HCT116 (cell line): ENCODE results near the gene OR2T33. TPM values are rescaled to one million over a fixed set of nuclear protein-coding genes. Genes with fewer than 3 reads are reported as not detected.
"Not testable (repeated sequence)": the region's sequence is repeated elsewhere in the genome, so short reads cannot be mapped to it uniquely, and the experiment has no call there.

Experiments
- ATAC-seq: fragments of 200-7000 bp; cut with Tn5 transposase; 2 replicates; pipeline ENCODE4 v1.9.1; 2020; ENCODE audit warnings: mild to moderate bottlenecking, moderate library complexity
- BruUV-seq: library from RNA; stranded (reverse); fragments of 400-500 nt; replicated peaks from 2 replicates; lab custom pipeline; 2021; lab: Mats Ljungman, UMichigan
- CTCF ChIA-PET: fragments of 300-600 bp; sonication (Branson Sonifier 250); formaldehyde crosslinking; loops from one replicate; lab custom pipeline; 2021; ENCODE audit warnings: antibody characterized with exemption; lab: Charles Lee
- POLR2A ChIA-PET: fragments of 300-600, 350-600 bp; sonication (Branson Sonifier 250); formaldehyde crosslinking; loops from one replicate; lab custom pipeline; 2021; ENCODE audit warnings: antibody characterized with exemption; lab: Charles Lee
- RAD21 ChIA-PET, 2 experiments: fragments of 300-600 bp; sonication (Branson Sonifier 250); formaldehyde crosslinking; loops; one replicate each; lab custom pipeline; 2023; ENCODE audit warnings: low total read pairs in 2 of 2; ENCODE audit not compliant: uncharacterized antibody in 2 of 2, unreplicated experiment in 2 of 2, low non-redundant PET in 1 of 2; lab: Charles Lee
- DNase-seq: peaks from one replicate; pipeline ENCODE4 v3.0.0-alpha.2; 2010; ENCODE audit warnings: low read depth, low spot score
- H2AFZ ChIP-seq: fragments of 200-600 bp; shearing (Covaris generic), sonication (generic); 2 replicates; pipeline ENCODE4 v1.6.1; 2017; ENCODE audit warnings: low read depth, mixed run types, mixed read lengths, antibody characterized with exemption, low read length; ENCODE audit not compliant: poor library complexity, severe bottlenecking
- H3K27ac ChIP-seq: 2 replicates; pipeline ENCODE4 v1.5.1; 2012; ENCODE audit warnings: low read depth, low read length
- H3K27me3 ChIP-seq: fragments of 200-600 bp; sonication (generic); 2 replicates; pipeline ENCODE4 v1.6.1; 2016; ENCODE audit warnings: mixed run types, low read length, mixed read lengths; ENCODE audit not compliant: insufficient read depth
- H3K36me3 ChIP-seq, 2 experiments: fragments of 200-500 bp in 1 of 2; fragments of 200-600 bp in 1 of 2; sonication (Bioruptor generic) in 1 of 2; sonication (generic) in 1 of 2; 2 replicates each; pipeline versions ENCODE4 v1.5.1 to v1.6.1; 2014 to 2016; ENCODE audit warnings: low read length in 2 of 2, inconsistent platforms in 1 of 2, mixed read lengths in 1 of 2, mixed run types in 1 of 2; ENCODE audit not compliant: insufficient read depth in 2 of 2, control insufficient read depth in 1 of 2
- H3K4me1 ChIP-seq, 2 experiments: fragments of 200-600 bp in 1 of 2; sonication (generic) in 1 of 2; 2 replicates each; pipeline versions ENCODE4 v1.5.1 to v1.6.1; 2012 to 2017; ENCODE audit warnings: low read length in 2 of 2, inconsistent platforms in 1 of 2, mild to moderate bottlenecking in 1 of 2, mixed read lengths in 1 of 2, mixed run types in 1 of 2, moderate library complexity in 1 of 2; ENCODE audit not compliant: insufficient read depth in 2 of 2, control insufficient read depth in 1 of 2
- H3K4me2 ChIP-seq: fragments of 200-600 bp; sonication (generic); 2 replicates; pipeline ENCODE4 v1.6.1; 2017; ENCODE audit warnings: mixed run types, low read length, mixed read lengths
- H3K4me3 ChIP-seq, 2 experiments: fragments of 200-600 bp in 1 of 2; sonication (generic) in 1 of 2; replicated peaks in 1 of 2; 2 replicates each; pipeline ENCODE4 v1.5.1; 2011 to 2016; ENCODE audit warnings: low read length in 2 of 2, control low read depth in 1 of 2, low read depth in 1 of 2, mild to moderate bottlenecking in 1 of 2, mixed read lengths in 1 of 2, mixed run types in 1 of 2
- H3K79me2 ChIP-seq: fragments of 200-600 bp; sonication (generic); 2 replicates; pipeline ENCODE4 v1.6.1; 2017; ENCODE audit warnings: mild to moderate bottlenecking, mixed run types, low read length, moderate library complexity, mixed read lengths; ENCODE audit not compliant: insufficient read depth
- H3K9ac ChIP-seq: fragments of 200-600 bp; sonication (generic); 2 replicates; pipeline ENCODE4 v1.6.1; 2016; ENCODE audit warnings: low read length, mixed read lengths
- H3K9me2 ChIP-seq: fragments of 200-600 bp; sonication (generic), shearing (Covaris generic); 2 replicates; pipeline ENCODE4 v1.6.1; 2017; ENCODE audit warnings: mixed run types, mild to moderate bottlenecking, moderate library complexity; ENCODE audit not compliant: insufficient read depth
- H3K9me3 ChIP-seq, 2 experiments: fragments of 200-500 bp in 1 of 2; fragments of 200-600 bp in 1 of 2; sonication (Bioruptor generic) in 1 of 2; sonication (generic) in 1 of 2; 2 replicates each; pipeline ENCODE4 v1.6.1; 2014 to 2017; ENCODE audit warnings: low read length in 2 of 2, mixed read lengths in 2 of 2, inconsistent platforms in 1 of 2, low read depth in 1 of 2, mild to moderate bottlenecking in 1 of 2, mixed run types in 1 of 2, moderate library complexity in 1 of 2; ENCODE audit not compliant: control insufficient read depth in 1 of 2, insufficient read depth in 1 of 2
- H4K20me1 ChIP-seq: fragments of 200-600 bp; sonication (generic), shearing (Covaris generic); 2 replicates; pipeline ENCODE4 v1.6.1; 2017; ENCODE audit warnings: mixed run types, mild to moderate bottlenecking, moderate library complexity; ENCODE audit not compliant: insufficient read depth
- ELF1 ChIP-seq: IDR thresholded peaks from 2 replicates; pipeline ENCODE4 v1.6.1; 2012; ENCODE audit warnings: low read depth, borderline replicate concordance
- RAD21 ChIP-seq: IDR thresholded peaks from 2 replicates; pipeline ENCODE4 v1.6.1; 2012; ENCODE audit warnings: low read depth, mild to moderate bottlenecking
- intact Hi-C: fragments of 100-400 bp; cut with micrococcal nuclease; formaldehyde crosslinking; loops from 2 replicates; pipeline ENCODE4 v1.10.0; 2022
- total RNA-seq: library from RNA; stranded (reverse); gene quantifications from one replicate; pipeline ENCODE4 v1.2.1, GENCODE V29; 2021; ENCODE audit not compliant: unreplicated experiment
- TF ChIP-seq, protein P1 (sequence below): IDR thresholded peaks from 2 replicates; pipeline ENCODE4 v1.6.1; 2011; ENCODE audit warnings: mild to moderate bottlenecking, low read length, moderate library complexity; ENCODE audit not compliant: insufficient replicate concordance; ENCODE audit errors: extremely low read depth
- TF ChIP-seq, protein P2 (sequence below), 3 experiments: fragments of 200-600 bp in 1 of 3; sonication (generic) in 1 of 3; IDR thresholded peaks in 2 of 3; conservative IDR thresholded peaks in 1 of 3; 2 replicates each; pipeline ENCODE4 v1.5.1; 2012 to 2017; ENCODE audit warnings: low read depth in 2 of 3, low read length in 2 of 3, antibody characterized with exemption in 1 of 3, borderline replicate concordance in 1 of 3, control low read depth in 1 of 3, mild to moderate bottlenecking in 1 of 3, mixed read lengths in 1 of 3, mixed run types in 1 of 3, moderate library complexity in 1 of 3; ENCODE audit not compliant: insufficient read depth in 1 of 3

The OR2T33 gene
- total RNA-seq, 1 experiment from 2014 or later: not detected

DNA sequence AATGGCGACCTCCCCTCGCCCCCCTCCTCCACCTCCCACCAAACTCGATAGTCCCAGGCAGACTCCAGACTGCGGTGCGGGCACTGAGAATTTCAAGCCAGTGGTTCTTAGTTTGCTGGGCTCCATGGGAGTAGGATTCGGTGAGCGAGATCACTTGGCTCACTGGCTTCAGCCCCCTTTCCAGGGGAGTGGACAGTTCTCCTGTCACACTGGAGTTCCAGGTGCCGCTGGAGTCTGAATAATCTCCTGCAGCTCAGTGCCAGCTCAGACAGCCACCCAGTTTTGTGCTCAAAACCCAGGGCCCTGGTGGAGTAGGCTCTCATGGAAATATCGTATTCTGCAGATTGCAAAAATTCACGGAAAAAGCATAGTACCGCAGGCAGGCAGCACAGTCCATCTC, 39.0 kb upstream of the OR2T33 start (continued):
- TF ChIP-seq, protein P1, sequence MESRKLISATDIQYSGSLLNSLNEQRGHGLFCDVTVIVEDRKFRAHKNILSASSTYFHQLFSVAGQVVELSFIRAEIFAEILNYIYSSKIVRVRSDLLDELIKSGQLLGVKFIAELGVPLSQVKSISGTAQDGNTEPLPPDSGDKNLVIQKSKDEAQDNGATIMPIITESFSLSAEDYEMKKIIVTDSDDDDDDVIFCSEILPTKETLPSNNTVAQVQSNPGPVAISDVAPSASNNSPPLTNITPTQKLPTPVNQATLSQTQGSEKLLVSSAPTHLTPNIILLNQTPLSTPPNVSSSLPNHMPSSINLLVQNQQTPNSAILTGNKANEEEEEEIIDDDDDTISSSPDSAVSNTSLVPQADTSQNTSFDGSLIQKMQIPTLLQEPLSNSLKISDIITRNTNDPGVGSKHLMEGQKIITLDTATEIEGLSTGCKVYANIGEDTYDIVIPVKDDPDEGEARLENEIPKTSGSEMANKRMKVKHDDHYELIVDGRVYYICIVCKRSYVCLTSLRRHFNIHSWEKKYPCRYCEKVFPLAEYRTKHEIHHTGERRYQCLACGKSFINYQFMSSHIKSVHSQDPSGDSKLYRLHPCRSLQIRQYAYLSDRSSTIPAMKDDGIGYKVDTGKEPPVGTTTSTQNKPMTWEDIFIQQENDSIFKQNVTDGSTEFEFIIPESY: no peak
- TF ChIP-seq RAD21 (no peak), ELF1 (no peak)
- TF ChIP-seq, protein P2, sequence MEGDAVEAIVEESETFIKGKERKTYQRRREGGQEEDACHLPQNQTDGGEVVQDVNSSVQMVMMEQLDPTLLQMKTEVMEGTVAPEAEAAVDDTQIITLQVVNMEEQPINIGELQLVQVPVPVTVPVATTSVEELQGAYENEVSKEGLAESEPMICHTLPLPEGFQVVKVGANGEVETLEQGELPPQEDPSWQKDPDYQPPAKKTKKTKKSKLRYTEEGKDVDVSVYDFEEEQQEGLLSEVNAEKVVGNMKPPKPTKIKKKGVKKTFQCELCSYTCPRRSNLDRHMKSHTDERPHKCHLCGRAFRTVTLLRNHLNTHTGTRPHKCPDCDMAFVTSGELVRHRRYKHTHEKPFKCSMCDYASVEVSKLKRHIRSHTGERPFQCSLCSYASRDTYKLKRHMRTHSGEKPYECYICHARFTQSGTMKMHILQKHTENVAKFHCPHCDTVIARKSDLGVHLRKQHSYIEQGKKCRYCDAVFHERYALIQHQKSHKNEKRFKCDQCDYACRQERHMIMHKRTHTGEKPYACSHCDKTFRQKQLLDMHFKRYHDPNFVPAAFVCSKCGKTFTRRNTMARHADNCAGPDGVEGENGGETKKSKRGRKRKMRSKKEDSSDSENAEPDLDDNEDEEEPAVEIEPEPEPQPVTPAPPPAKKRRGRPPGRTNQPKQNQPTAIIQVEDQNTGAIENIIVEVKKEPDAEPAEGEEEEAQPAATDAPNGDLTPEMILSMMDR (IDR thresholded peaks at IDR 0.05 in 2 of 3, conservative IDR thresholded peaks at IDR 0.05 in 1 of 3; ENCODE audit: borderline replicate concordance in 1 of 3, insufficient read depth in 1 of 3, low read depth in 2 of 3, low read length in 2 of 3): no peak

DNA sequence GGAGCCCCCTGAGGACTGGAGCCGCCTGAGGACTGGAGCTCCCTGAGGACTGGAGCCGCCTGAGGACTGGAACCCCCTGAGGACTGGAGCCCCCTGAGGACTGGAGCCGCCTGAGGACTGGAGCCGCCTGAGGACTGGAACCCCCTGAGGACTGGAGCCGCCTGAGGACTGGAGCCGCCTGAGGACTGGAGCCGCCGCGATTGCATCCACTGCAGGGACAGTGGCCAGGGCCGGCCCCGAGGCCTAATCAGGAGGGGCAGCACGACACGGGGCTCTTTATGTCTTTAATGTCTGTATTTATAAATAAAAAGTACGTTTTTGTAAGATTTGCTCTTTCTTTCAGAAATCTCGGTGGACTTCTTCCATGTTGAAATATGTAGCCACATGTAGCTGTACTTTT, 29.0 kb upstream of the OR2T33 start:
- H3K27me3 ChIP-seq, H4K20me1 ChIP-seq, ATAC-seq, H3K36me3 ChIP-seq, H3K9ac ChIP-seq, H3K4me2 ChIP-seq, intact Hi-C loops, BruUV-seq, H3K9me2 ChIP-seq, POLR2A ChIA-PET, CTCF ChIA-PET, H3K4me3 ChIP-seq, RAD21 ChIA-PET, H2AFZ ChIP-seq, H3K27ac ChIP-seq, H3K4me1 ChIP-seq, DNase-seq, H3K79me2 ChIP-seq: not testable (repeated sequence)
- H3K9me3 ChIP-seq: peaks cover 0 to 11% of the 10 kb centered on the region in 2 experiments; a peak in 2 of 4 replicates
